C4-2B (cell line): ENCODE data around the gene SRPK2.

Experiments
- H3K27ac ChIP-seq: fragments of 450-650 bp; 2 replicates; pipeline ENCODE4 v1.5.1; 2017
- ZFX ChIP-seq: fragments of 450-650 bp; IDR thresholded peaks from 2 replicates; pipeline ENCODE4 v1.6.1; 2017
- TF ChIP-seq, protein P1 (sequence below): fragments of 450-650 bp; conservative IDR thresholded peaks from 2 replicates; pipeline ENCODE4 v1.5.1; 2017; ENCODE audit warnings: mild to moderate bottlenecking

SRPK2 gene

GRCh38 chr7:105389088-105389650 is 448 bp upstream of the SRPK2 start:
- peak overlapping the region; percentile 81 for H3K27ac ChIP-seq

GRCh38 chr7:105387508-105388355 is 989 bp downstream of the SRPK2 start:
- TF ChIP-seq, protein P1, sequence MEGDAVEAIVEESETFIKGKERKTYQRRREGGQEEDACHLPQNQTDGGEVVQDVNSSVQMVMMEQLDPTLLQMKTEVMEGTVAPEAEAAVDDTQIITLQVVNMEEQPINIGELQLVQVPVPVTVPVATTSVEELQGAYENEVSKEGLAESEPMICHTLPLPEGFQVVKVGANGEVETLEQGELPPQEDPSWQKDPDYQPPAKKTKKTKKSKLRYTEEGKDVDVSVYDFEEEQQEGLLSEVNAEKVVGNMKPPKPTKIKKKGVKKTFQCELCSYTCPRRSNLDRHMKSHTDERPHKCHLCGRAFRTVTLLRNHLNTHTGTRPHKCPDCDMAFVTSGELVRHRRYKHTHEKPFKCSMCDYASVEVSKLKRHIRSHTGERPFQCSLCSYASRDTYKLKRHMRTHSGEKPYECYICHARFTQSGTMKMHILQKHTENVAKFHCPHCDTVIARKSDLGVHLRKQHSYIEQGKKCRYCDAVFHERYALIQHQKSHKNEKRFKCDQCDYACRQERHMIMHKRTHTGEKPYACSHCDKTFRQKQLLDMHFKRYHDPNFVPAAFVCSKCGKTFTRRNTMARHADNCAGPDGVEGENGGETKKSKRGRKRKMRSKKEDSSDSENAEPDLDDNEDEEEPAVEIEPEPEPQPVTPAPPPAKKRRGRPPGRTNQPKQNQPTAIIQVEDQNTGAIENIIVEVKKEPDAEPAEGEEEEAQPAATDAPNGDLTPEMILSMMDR, result no peak; the same call in 1 of the 2 replicates
- TF ChIP-seq ZFX, result no peak
- H3K27ac ChIP-seq, result peak overlapping the region; percentile 81

More at GRCh38 chr7:105389088-105389650, 448 bp upstream of the SRPK2 start:
- TF ChIP-seq ZFX, result no peak; the same call in 1 of the 2 replicates
- TF ChIP-seq, protein P1, result no peak

- no peak overlapping the region for H3K27ac ChIP-seq
Observed at GRCh38 chr7:105377903-105378302, 10.8 kb downstream of the SRPK2 start.

DNA sequence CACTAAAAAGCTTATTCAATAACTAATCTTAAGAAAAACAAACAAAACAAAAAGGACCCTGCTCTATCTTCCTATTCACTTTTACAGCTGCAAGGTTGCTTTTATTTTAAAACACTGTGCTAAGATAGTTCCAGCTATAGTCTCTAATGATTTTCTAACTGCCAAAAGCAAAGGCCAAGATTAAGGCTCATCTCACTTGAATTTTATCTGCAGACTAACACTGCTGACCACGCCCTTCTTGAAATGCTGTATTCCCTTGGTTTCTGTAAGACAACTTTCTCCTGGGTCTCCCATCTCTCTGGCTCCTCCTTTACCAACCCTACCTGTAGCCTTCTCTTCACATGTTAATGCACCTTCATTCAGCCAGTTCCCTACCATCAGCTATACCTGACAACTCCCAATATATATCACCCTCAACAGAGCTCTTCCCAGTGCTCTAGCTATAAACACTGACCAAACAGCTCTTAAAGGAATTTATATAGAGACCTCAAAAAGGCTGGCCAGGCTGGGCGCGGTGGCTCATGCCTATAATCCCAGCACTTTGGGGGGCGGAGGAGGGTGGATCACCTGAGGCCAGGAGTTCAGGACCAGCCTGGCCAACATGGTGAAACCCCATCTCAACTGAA is 11.7 kb downstream of the SRPK2 start:
- TF ChIP-seq, protein P1, result no peak
- no peak for TF ChIP-seq ZFX
- H3K27ac ChIP-seq, result no peak overlapping the region

More at GRCh38 chr7:105377903-105378302, 10.8 kb downstream of the SRPK2 start:
- TF ChIP-seq, protein P1, result no peak
- no peak for TF ChIP-seq ZFX

GRCh38 chr7:105369944-105370343 is 18.8 kb downstream of the SRPK2 start:
- no peak overlapping the region for H3K27ac ChIP-seq
- TF ChIP-seq, protein P1, result no peak
- TF ChIP-seq ZFX, result no peak

DNA sequence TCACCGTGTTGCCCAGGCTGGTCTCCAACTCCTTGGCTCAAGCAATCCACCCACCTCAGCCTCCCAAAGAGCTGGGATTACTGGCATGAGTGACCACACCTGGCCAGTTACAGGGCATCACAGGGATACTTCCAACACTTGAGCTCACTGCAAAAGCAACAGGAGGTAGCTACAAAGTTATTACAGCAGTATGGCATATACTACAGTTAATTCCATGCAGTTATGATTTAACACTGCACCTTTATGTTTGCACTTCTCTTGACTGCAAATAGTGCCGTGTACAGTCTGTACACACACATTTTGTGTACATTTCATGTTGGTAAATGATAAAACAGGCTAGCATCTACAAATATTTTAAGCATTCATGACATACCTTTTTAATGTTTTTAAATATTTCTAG is 21.3 kb downstream of the SRPK2 start:
- peak overlapping the region; percentile 72 for H3K27ac ChIP-seq
- TF ChIP-seq, protein P1, result no peak
- TF ChIP-seq ZFX, result no peak
